22Rv1 (cell line): Measurements from ENCODE around the gene FHIP1B.

Source experiments
- H3K27ac ChIP-seq: fragments of 450-650 bp; 2 replicates; pipeline ENCODE4 v1.5.1; 2017
- CTCF ChIP-seq: fragments of 450-650 bp; IDR thresholded peaks from 2 replicates; pipeline ENCODE4 v1.5.1; 2017; ENCODE audit warnings: mild to moderate bottlenecking
- ZFX ChIP-seq: fragments of 450-650 bp; IDR thresholded peaks from 2 replicates; pipeline ENCODE4 v1.6.1; 2017; ENCODE audit warnings: antibody characterized with exemption, borderline replicate concordance

FHIP1B gene

DNA sequence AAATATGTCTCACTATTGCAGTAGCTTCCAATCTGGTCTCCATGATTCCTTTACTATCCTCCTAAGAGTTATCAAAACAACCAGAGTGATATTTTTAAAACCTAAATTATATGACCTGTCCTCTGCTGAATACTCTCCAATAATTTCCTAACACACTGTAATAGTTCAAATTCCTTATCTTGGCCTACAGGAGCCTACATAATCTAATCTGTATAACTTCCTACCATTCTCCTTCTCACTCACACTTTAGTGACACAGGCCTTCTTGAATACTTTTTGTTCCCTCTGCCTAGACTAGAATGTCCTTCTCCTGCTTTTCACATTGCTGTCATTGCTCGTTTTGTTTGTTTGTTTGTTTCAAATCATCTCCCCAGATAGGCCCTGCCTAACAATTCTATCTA lies 9.4 kb downstream of the FHIP1B start:
- TF ChIP-seq CTCF (no peak), ZFX (no peak)
- H3K27ac ChIP-seq = no peak overlapping the region

GRCh38 chr11:6224421-6224820 lies 10.0 kb downstream of the FHIP1B start:
- TF ChIP-seq CTCF = no peak
- no peak for TF ChIP-seq ZFX
- H3K27ac ChIP-seq = no peak overlapping the region

GRCh38 chr11:6223854-6224253 lies 10.6 kb downstream of the FHIP1B start:
- no peak overlapping the region for H3K27ac ChIP-seq
- TF ChIP-seq CTCF (no peak), ZFX (no peak)

GRCh38 chr11:6219359-6219758 lies 15.1 kb downstream of the FHIP1B start:
- H3K27ac ChIP-seq = no peak overlapping the region
- TF ChIP-seq CTCF = no peak
- TF ChIP-seq ZFX = no peak

DNA sequence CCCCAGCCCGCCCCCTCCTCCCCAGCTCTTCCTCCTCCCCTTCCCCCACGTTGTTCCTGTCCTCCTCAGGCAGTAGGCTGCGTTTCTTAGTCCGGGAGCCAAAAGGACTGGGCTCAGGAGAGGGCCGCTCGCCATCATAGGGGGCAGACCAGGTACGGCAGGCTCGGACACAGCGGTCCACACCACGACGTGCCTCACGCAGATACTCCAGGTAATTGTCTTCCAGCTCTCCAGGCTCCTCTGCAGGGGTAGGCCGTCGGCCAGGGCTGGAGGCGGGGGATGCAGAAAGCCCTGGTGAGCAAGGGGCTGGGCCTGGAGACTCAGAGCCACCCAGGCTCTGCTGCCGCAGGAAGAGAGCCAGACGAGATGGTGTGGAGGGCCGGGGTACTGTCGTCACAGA lies 16.7 kb downstream of the FHIP1B start:
- TF ChIP-seq ZFX = no peak
- no peak for TF ChIP-seq CTCF

DNA sequence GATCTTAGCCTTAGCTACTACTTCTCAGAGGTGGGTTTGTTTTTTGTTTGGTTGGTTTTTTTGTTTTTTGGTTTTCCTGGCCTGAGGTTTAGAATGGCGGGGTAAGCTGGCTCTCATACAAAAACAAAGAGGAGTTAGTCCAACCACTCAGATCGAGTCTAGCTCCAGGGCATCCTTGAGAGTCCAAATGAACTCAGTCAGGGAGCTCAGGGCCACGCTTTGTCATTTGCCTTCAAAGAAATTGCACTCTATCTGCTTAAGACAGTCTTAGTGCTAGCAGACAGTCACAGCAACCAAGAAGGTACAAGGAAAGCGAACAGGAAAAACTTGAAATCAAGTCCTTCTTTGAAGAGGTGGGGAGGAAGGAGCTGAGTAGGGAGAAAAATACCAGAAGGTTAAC lies 17.9 kb downstream of the FHIP1B start:
- H3K27ac ChIP-seq = no peak overlapping the region
- no peak for TF ChIP-seq CTCF
- TF ChIP-seq ZFX = no peak

More for the DNA sequence above, 16.7 kb downstream of the FHIP1B start:
- no peak overlapping the region for H3K27ac ChIP-seq

- TF ChIP-seq CTCF (no peak), ZFX (no peak)
- H3K27ac ChIP-seq = no peak overlapping the region
These were observed 19.9 kb downstream of the FHIP1B start for GRCh38 chr11:6214530-6214929.
